GM12864 (cell line): ENCODE measurements around the gene PTPRM.

Experiments used
- DNase-seq: peaks from one replicate; pipeline ENCODE4 v3.0.0-alpha.2; 2011; ENCODE audit warnings: low read depth
- H3K4me3 ChIP-seq: 2 replicates; pipeline ENCODE4 v1.5.1; 2011; ENCODE audit warnings: mild to moderate bottlenecking, low read depth, low read length, control low read depth
- CTCF ChIP-seq: IDR thresholded peaks from 2 replicates; pipeline ENCODE4 v1.5.1; 2011; ENCODE audit warnings: low read depth, mild to moderate bottlenecking, moderate library complexity, low read length, control low read depth, inconsistent platforms; ENCODE audit errors: missing control alignments

Gene PTPRM

GRCh38 chr18:7630731-7631442 is 63.8 kb downstream of the PTPRM start:
- no peak for TF ChIP-seq CTCF
- H3K4me3 ChIP-seq = no peak overlapping the region
- no peak for DNase-seq

DNA sequence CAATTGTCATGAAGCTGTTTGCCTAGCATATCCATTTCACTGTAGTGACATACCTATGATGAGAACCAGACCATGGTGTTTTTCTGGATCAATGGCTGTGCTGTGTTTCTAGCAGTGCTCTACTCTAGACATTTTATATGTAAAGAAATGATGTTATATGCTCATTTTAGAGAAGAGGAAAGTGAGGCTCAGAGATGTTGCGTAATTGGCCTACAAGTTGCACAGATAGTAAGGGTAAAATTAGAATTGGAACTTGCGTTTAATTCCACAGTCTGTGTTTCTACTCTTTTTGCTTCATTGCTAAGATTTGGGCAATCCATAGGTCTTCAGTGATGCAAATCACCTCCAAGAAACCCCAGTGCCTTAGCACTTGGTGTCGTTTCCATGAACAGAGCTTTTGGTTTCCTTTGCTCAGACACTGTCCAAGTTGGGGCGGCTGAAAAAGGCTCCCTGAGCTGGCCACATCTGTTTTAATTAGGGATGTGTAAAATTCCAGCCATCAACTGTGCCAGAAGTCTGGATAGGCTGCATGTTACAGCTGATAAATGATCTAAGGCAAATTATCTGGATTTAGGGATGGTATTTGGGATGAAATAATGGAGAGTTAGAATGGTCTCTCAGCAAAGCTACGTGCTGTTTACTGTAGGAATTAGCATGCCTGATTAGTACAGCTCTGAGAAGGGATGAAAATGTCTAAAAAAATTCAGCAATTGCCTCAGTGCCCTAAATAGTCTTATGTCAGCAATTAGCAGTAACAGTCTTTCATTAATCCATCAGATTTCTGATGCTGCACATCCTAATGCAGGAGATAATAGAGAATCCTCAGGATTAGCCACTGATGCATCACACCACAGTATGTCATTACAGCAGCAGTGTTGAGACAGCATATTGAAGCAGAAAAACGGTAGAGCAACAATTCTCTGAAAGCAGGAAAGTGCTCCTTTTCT is 65.3 kb downstream of the PTPRM start:
- no peak for DNase-seq
- no peak for TF ChIP-seq CTCF
- H3K4me3 ChIP-seq = no peak overlapping the region

DNA sequence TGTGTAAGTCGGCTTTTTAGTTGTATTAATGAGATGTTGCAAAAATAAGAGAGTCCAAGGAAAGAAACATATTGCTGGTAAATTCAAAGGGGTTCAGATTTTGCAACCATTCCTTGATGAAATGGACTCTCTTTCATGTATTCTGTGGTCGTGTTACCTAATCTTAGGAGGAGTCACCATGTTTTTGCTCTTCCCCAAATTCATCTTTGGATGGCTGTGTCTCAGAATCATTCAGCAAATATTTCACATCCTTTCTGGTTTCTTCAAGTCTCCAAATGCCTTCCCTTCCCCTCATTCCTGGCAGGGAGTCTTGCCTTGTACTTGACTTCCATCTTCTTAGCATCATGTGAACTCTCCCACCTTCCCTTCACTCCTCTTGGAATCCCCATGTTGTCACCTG is 66.1 kb downstream of the PTPRM start:
- no peak for DNase-seq
- no peak for TF ChIP-seq CTCF

DNA sequence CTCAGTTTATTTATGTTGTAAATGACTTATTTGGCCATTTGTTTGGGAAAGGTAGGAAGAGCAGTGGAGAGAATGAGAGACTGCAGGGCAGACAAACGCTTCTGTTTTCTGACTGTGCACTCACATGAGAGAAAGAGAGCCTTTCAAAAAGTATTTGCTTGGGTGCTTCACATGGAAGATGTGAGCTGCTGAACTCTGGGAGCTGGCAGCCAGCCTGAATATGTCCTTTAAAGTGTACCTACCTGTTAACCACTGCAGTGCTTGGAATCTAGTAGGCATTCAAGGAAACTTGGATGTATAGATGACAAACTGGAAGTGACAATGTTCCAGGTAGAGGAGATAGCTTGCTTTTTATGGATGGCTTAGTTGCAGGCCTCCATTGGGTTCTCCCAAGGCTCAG is 68.8 kb downstream of the PTPRM start:
- no peak overlapping the region for H3K4me3 ChIP-seq
- DNase-seq = no peak
- TF ChIP-seq CTCF = no peak

More for the DNA sequence above, 66.1 kb downstream of the PTPRM start:
- H3K4me3 ChIP-seq = no peak overlapping the region

DNA sequence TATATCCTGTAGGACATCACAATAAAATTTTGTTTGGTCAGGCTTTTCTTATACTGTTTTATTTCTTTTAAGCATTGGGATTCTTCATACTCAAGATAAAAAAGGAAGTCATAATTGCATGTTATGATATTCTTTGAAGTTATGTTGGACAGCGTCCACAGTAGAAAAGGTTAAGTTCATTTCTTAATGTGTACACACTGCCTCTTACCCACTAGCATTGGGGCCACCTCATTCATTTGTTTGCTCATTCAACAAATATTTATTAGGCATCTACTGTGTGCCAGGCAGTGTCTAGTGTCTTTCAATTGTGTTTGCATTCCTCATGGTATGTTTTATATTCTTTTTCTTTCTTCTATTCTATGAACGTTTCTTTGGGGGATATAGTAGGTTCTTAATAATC is 70.2 kb downstream of the PTPRM start:
- no peak for DNase-seq

DNA sequence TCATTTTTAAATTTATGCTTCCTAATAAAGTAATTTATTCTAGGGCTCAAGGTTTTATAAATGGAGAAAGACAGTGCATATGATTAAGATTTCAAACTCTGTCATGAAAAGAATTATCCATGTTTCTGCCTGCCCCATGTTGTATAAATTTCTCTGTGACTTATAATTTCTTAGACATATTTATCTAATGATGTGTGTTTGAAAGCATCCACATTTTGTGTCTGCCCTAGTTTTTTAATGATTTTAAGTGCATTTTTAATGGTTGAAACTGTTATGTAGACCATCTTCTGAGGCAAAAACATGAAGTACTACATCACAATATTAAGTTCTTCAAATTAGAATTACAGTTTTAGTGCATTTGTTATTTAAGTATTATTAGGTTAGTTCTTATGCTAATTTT is 71.2 kb downstream of the PTPRM start:
- H3K4me3 ChIP-seq = no peak overlapping the region
- no peak for TF ChIP-seq CTCF
- no peak for DNase-seq

More for the DNA sequence above, 70.2 kb downstream of the PTPRM start:
- no peak for TF ChIP-seq CTCF
- no peak overlapping the region for H3K4me3 ChIP-seq

GRCh38 chr18:7641813-7642212 is 74.7 kb downstream of the PTPRM start:
- DNase-seq = no peak
- no peak for TF ChIP-seq CTCF
- no peak overlapping the region for H3K4me3 ChIP-seq
